Measurements from ENCODE around the gene STX19. TPM values are rescaled to one million over a fixed set of nuclear protein-coding genes. Genes with fewer than 3 reads are reported as not detected.

STX19 gene
- total RNA-seq, 2 experiments from 2014 or later, result not detected

DNA sequence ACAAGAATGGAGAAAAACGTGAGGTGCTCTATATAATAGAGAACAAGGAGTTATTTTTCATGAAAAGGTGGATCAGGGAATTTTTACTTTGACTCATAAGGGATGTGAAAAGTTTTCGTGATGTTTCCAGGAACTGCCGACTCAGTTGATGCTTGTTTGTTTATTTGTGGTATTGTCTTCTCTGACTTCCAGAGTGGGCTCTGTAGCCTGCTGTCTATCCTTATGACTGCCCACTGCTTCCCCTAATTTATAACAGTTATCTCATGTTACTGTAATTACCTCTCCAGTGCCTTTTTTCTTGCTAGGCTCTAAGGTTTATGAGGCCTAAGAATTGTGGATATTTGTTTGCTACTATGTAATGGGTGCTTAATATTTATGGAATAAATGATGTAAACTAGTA, 36.2 kb downstream of the STX19 start:
- no peaks in the 10 kb centered on the region for H3K27me3 ChIP-seq (ENCODE audit: control insufficient read depth in 1 of 2, insufficient read depth in 2 of 2, low read length in 2 of 2)
- no peak for ATAC-seq (ENCODE audit: poor library complexity)
- H3K4me3 ChIP-seq (ENCODE audit: low read length), result no peak overlapping the region
- no peaks in the 10 kb centered on the region for H3K36me3 Mint-ChIP-seq (ENCODE audit: low read depth)
- H3K36me3 ChIP-seq (ENCODE audit: insufficient read depth, low read length), result no peaks in the 10 kb centered on the region
- H3K27ac ChIP-seq (ENCODE audit: low read depth in 1 of 2, low read length in 2 of 2), result no peak overlapping the region
- H3K4me1 ChIP-seq (ENCODE audit: insufficient read depth, low read length), result no peaks in the 10 kb centered on the region
- no peak for DNase-seq
- H3K9me3 Mint-ChIP-seq, result no peaks in the 10 kb centered on the region
- no peak overlapping the region for H3K4me3 Mint-ChIP-seq
- ChIA-PET POLR2A (no interaction called here), CTCF (no interaction called here)
- H3K27ac Mint-ChIP-seq, result no peak overlapping the region
- H3K27me3 Mint-ChIP-seq, result no peaks in the 10 kb centered on the region
- TF ChIP-seq, protein P1, sequence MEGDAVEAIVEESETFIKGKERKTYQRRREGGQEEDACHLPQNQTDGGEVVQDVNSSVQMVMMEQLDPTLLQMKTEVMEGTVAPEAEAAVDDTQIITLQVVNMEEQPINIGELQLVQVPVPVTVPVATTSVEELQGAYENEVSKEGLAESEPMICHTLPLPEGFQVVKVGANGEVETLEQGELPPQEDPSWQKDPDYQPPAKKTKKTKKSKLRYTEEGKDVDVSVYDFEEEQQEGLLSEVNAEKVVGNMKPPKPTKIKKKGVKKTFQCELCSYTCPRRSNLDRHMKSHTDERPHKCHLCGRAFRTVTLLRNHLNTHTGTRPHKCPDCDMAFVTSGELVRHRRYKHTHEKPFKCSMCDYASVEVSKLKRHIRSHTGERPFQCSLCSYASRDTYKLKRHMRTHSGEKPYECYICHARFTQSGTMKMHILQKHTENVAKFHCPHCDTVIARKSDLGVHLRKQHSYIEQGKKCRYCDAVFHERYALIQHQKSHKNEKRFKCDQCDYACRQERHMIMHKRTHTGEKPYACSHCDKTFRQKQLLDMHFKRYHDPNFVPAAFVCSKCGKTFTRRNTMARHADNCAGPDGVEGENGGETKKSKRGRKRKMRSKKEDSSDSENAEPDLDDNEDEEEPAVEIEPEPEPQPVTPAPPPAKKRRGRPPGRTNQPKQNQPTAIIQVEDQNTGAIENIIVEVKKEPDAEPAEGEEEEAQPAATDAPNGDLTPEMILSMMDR (IDR thresholded peaks at IDR 0.05), result no peak
- H3K4me1 Mint-ChIP-seq (ENCODE audit: low read depth), result no peaks in the 10 kb centered on the region
- no peaks in the 10 kb centered on the region for H3K9me3 ChIP-seq (ENCODE audit: control insufficient read depth in 1 of 2, insufficient read depth in 1 of 2, low read length in 2 of 2)
- intact Hi-C loops (cut with DNase I, micrococcal nuclease), result no loop called here

DNA sequence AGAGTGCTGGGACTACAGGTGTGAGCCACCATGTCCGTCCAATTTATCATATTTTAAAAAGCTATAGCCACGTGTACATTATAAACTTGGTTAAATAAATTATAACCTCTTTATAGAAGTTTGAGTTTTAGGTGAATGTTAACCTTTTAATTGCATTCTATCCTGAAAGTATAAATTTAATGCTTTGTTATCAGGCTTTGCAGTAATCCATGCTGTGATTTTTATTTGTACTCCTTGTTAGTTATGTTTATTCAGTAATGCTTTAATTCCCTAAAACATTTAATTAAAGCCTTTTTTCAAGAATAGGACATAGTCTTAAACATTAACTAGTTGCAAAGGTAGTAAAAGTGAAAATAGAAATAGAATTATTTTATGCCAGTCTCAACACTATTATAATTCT, 36.8 kb downstream of the STX19 start:
- DNase-seq (no peak), ATAC-seq (ENCODE audit: poor library complexity) (no peak)
- H3K27me3 Mint-ChIP-seq, result no peaks in the 10 kb centered on the region
- intact Hi-C loops (cut with DNase I, micrococcal nuclease), result no loop called here
- ChIA-PET CTCF (no interaction called here), POLR2A (no interaction called here)
- H3K4me1 Mint-ChIP-seq (ENCODE audit: low read depth), result no peaks in the 10 kb centered on the region
- Histone ChIP-seq H3K4me3 (ENCODE audit: low read length) (no peak overlapping the region), H3K27ac (ENCODE audit: low read depth in 1 of 2, low read length in 2 of 2) (no peak overlapping the region), H3K36me3 (ENCODE audit: insufficient read depth, low read length) (no peaks in the 10 kb centered on the region), H3K4me1 (ENCODE audit: insufficient read depth, low read length) (no peaks in the 10 kb centered on the region), H3K27me3 (ENCODE audit: control insufficient read depth in 1 of 2, insufficient read depth in 2 of 2, low read length in 2 of 2) (no peaks in the 10 kb centered on the region), H3K9me3 (ENCODE audit: control insufficient read depth in 1 of 2, insufficient read depth in 1 of 2, low read length in 2 of 2) (no peaks in the 10 kb centered on the region)
- H3K36me3 Mint-ChIP-seq (ENCODE audit: low read depth), result no peaks in the 10 kb centered on the region
- H3K27ac Mint-ChIP-seq, result no peak overlapping the region
- no peak overlapping the region for H3K4me3 Mint-ChIP-seq
- no peaks in the 10 kb centered on the region for H3K9me3 Mint-ChIP-seq
- TF ChIP-seq, protein P1 (IDR thresholded peaks at IDR 0.05), result no peak

GRCh38 chr3:93989241-93989640, 39.2 kb downstream of the STX19 start:
- POLR2A ChIA-PET, result interaction anchor here (1.1 to 1.2 kb wide), 2 partner anchors 10 to 73 kb away, joined by 3 to 4 read pairs; partner anchors contain the start of genes ARL13B and DHFR2

More at GRCh38 chr3:93989241-93989640, 39.2 kb downstream of the STX19 start:
- no peaks in the 10 kb centered on the region for H3K36me3 Mint-ChIP-seq (ENCODE audit: low read depth)
- no peaks in the 10 kb centered on the region for H3K4me1 Mint-ChIP-seq (ENCODE audit: low read depth)
- TF ChIP-seq, protein P1 (IDR thresholded peaks at IDR 0.05), result no peak
- CTCF ChIA-PET, result interaction anchor here (0.8 kb wide), 1 partner anchor 33 kb away, joined by 3 read pairs; no protein-coding TSS in a partner anchor
- no peak for DNase-seq
- no peaks in the 10 kb centered on the region for H3K27me3 Mint-ChIP-seq
- Histone ChIP-seq H3K27ac (ENCODE audit: low read depth in 1 of 2, low read length in 2 of 2) (no peak overlapping the region), H3K4me1 (ENCODE audit: insufficient read depth, low read length) (no peaks in the 10 kb centered on the region), H3K9me3 (ENCODE audit: control insufficient read depth in 1 of 2, insufficient read depth in 1 of 2, low read length in 2 of 2) (no peaks in the 10 kb centered on the region), H3K27me3 (ENCODE audit: control insufficient read depth in 1 of 2, insufficient read depth in 2 of 2, low read length in 2 of 2) (no peaks in the 10 kb centered on the region), H3K4me3 (ENCODE audit: low read length) (no peak overlapping the region), H3K36me3 (ENCODE audit: insufficient read depth, low read length) (no peaks in the 10 kb centered on the region)
- H3K27ac Mint-ChIP-seq, result no peak overlapping the region
- intact Hi-C loops (cut with DNase I, micrococcal nuclease), result no loop called here
- no peak overlapping the region for H3K4me3 Mint-ChIP-seq
- no peaks in the 10 kb centered on the region for H3K9me3 Mint-ChIP-seq
- ATAC-seq (ENCODE audit: poor library complexity), result no peak

All from CD4-positive, alpha-beta T cell (primary cell).